Measurements from ENCODE around the gene SCGB1D2.

The SCGB1D2 gene

GRCh38 chr11:62256281-62256680, 14.2 kb downstream of the SCGB1D2 start:
- no peak for DNase-seq (ENCODE audit: low read depth in 2 of 2, low spot score in 1 of 2)

GRCh38 chr11:62260261-62260953, 18.4 kb downstream of the SCGB1D2 start:
- no peak for DNase-seq (ENCODE audit: low read depth in 2 of 2, low spot score in 1 of 2)

DNA sequence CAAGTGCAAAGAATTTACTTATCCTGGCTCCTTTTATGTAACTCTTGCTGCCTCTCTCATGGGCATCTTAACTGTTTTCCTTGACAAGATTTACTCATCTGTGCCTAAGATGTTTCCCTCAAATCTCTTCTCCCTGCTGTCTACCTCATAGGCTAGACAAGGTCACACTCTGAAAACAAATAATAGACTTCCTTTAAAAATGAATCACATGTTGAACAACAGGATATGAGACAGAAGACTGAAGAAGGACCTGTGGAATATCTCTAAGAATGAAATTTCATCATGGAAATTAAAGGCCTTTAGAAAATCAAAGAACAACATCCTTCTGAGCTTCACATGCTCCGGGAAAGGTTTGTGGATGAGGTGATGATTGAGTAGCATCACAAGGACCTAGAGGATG, 22.0 kb downstream of the SCGB1D2 start:
- no peak for DNase-seq (ENCODE audit: low read depth in 2 of 2, low spot score in 1 of 2)

DNA sequence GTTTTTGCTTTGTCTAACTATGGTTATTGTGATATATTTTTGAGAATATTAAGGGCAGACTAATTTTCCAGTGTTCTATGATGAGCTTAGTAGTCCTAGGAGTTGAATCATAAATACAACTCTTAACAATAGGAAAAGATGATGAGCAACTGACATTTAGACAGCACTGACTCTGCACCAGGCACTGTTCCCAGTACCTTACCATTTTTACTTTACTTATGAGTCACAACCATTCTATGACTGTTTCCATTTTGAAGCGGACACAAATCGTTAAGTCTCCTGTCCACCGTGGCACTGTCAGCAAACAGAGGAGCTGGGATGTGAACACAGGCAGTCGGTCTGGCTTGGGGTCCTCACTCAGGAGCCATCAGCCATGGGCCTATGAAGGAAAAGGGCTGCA, 24.5 kb downstream of the SCGB1D2 start:
- DNase-seq (ENCODE audit: low read depth in 2 of 2, low spot score in 1 of 2): no peak

GRCh38 chr11:62267050-62267449, 25.0 kb downstream of the SCGB1D2 start:
- no peak for DNase-seq (ENCODE audit: low read depth in 2 of 2, low spot score in 1 of 2)

DNA sequence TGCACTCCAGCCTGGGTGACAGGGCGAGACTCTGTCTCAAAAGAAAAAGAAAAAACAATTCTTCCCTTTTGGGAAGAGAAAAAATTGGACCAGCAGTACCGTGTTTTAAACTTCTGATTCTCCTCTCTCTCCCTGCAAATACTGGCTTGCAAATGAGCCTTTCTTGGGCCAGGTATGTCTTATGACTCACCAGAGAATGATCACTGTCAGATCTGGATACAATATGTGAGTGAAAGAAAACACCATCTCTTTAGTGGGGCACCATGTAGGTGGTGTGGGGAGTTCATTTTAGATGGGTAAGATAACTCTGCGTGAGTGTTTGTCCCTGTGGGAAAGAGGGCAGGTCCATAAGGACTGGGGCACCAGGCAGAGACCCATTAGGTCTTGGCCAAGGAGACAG, 25.5 kb downstream of the SCGB1D2 start:
- no peak for DNase-seq (ENCODE audit: low read depth in 2 of 2, low spot score in 1 of 2)

DNA sequence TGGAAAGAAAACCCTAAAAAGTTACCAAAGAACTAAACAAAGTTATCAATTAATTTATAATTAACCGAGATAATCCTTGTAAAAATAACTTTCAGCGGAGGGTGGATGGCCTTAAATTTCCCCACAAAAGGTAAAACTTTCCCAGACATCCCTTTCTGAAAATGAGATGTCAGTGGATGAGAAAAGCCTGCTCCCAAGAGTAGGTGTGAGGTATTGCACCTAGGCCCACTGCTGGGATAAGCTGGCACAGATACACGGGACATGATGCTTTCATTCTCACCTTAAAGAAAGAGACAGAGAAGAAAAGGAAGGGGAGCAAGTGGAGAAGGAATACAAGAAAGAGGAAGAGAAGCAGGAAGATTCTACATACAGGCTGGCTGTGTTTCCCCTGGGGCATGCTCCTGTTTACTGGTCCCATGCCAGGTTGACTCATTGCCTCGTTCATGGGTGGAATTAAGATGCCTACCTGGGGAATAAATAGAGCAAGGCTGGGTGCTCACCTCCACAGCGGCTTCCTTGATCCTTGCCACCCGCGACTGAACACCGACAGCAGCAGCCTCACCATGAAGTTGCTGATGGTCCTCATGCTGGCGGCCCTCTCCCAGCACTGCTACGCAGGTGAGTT, 27.7 kb downstream of the SCGB1D2 start, which contains the start of gene SCGB2A2:
SCGB2A2 (plus strand) TSS at position 505 of the 625 bp plus-strand sequence; CDS start at position 564, 59 bp downstream.
- DNase-seq (ENCODE audit: low read depth in 2 of 2, low spot score in 1 of 2): no peak

DNA sequence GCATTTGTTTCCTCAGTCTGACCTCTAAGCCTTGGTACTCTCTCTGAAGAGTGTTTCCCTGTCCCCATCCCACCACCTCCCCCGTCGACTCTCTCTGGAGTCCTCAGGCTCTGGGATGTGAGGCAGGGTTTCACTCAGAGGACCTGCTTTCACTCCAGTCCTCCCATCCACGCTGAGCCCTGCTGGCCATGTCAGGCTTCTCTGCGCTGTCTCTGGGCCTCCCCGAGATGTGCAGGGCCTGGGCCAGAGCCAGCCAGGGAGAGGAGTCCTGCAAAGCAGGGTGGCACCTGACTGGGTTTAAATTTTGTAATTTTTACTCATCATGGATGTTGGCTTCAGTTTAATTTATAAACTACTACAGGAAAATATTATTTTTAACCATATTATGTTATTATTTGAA, 31.2 kb downstream of the SCGB1D2 start:
- DNase-seq (ENCODE audit: low read depth in 2 of 2, low spot score in 1 of 2): no peak

GRCh38 chr11:62273789-62274275, 31.8 kb downstream of the SCGB1D2 start:
- DNase-seq (ENCODE audit: low read depth in 2 of 2, low spot score in 1 of 2): no peak

DNA sequence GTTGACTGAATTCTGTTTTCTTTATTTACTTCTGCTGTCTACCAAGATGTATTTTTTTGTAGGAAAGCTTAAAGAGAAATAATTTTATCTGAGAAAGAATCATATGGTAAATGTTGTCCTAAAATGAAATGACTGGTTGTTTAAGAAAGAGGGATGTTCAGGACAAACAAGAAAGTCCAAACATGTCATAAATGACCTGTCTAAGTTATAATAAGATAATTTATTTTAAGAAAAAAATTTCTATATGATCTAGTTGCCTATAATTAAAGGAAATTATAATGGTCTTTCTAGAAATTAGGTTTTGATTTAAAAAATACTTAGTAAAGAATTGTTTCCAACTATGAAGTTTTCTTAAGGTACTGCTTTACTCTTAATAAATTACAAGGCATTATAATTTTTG, 38.4 kb downstream of the SCGB1D2 start:
- no peak for DNase-seq (ENCODE audit: low read depth in 2 of 2, low spot score in 1 of 2)

Measured in stimulated activated CD8-positive, alpha-beta memory T cell treated with anti-CD3 and anti-CD28 coated beads, Interleukin-4, amount 100 ng/mL, for 1 hour (primary cell).